SK-N-DZ (cell line): ENCODE measurements around the gene ALKBH3.

Source experiments
- DNase-seq: peaks from one replicate; pipeline ENCODE4 v3.0.0-alpha.2; 2015; ENCODE audit warnings: low spot score

ALKBH3 gene

DNA sequence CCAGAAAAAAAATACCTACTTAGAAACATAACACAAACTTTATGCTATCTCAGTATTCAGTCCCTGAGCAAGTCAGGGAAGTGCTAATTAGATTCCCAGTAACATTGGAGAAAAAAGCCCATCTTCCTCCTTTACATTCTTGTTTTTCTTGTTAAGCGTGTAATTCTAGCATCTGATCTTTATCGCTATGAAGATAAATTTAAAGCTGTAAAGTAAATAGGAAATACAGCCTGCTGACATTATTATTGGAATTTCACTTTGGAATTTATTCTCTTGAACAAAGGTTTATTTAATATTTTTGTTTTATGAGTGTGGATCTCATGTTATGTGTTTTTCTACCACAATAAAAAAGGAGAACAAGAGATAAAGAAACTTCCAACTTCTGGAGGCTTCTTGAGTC lies 13.9 kb downstream of the ALKBH3 start:
- no peak for DNase-seq

DNA sequence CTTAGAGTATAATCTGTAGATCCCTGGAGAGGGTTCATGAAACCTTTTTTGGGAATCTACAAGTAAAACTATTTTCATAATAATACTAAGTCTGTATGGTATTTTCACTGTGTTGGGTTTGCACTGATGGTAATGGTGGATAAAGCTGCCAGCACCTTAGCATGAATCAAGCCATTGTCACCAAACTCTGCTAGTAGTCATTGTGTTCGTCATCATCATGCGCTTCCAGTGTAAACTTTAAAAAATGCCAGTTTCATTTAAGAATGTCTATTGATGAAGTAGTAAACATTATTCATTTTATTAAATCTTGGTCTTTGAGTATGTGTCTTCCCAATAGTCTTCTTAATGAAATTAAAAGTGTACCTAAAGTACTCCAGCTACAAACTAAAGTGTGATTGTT lies 15.0 kb downstream of the ALKBH3 start:
- no peak for DNase-seq

GRCh38 chr11:43898574-43898973 lies 17.9 kb downstream of the ALKBH3 start:
- DNase-seq: no peak

GRCh38 chr11:43899094-43899493 lies 18.5 kb downstream of the ALKBH3 start:
- no peak for DNase-seq

GRCh38 chr11:43901551-43901950 lies 20.9 kb downstream of the ALKBH3 start:
- DNase-seq: no peak

- no peak for DNase-seq
These were observed 22.4 kb downstream of the ALKBH3 start for GRCh38 chr11:43903078-43903477.

- DNase-seq: peak; percentile 30
These were observed 23.3 kb downstream of the ALKBH3 start for GRCh38 chr11:43903969-43904368.

DNA sequence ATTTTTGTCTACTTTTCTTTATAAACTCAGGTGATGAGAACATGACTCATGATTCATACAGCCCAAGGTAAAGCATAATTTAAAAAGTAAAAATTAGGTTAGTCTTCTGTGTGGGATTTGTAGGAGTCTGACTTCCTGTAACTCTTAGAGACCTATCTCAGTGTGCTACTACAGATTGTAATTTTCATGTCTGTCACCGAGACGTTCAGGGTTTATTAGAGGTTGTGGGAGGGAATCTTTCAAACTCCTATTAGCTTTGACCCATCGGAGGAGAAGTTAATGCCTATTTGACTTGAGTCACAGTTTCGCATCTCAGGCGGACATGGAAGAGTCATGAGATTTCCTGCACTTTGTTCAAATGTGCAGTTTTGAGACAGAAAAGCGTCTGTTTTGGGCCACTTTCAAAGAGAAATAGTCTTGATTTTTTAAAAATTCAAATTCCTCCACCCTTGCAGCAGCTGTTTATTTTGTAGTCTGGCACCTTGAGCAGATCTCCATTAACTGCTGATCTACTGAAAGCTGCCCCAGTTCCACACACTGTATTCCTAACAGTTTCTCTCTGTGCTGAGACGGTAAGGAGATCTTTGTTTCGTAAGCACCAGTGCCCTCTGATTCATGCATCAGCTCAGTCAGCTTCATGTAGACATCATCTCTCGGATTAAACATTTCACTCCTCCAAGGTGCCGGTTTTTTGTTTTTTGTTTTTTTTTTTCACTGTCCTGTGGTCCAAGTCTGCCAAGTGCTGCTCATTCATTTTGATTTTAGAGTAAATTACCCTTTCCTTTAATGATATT lies 24.3 kb downstream of the ALKBH3 start:
- no peak for DNase-seq

- DNase-seq: peak; percentile 50
These were observed 25.2 kb downstream of the ALKBH3 start for GRCh38 chr11:43905813-43906241.

- DNase-seq: peak; percentile 32
These were observed 26.7 kb downstream of the ALKBH3 start for GRCh38 chr11:43907028-43907975.

DNA sequence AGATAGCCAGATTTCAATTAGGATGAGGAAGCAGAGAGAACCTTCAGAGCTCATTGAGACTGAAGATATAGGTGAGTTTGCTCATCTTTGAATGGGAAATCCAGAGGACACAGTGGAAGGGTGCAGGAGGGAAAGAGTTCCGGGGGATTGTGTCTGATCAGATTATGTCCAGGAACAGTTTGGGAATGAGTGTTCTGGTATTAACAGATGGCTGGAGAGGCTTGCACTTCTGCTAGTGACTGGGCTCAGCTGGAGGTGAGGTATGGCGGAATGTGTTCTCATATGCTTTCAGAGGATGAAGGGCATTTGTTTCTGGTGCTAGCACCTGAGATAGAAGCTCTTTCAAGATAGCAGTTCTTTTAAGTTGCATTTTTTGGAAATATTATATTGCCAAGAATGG lies 27.6 kb downstream of the ALKBH3 start:
- DNase-seq: no peak

DNA sequence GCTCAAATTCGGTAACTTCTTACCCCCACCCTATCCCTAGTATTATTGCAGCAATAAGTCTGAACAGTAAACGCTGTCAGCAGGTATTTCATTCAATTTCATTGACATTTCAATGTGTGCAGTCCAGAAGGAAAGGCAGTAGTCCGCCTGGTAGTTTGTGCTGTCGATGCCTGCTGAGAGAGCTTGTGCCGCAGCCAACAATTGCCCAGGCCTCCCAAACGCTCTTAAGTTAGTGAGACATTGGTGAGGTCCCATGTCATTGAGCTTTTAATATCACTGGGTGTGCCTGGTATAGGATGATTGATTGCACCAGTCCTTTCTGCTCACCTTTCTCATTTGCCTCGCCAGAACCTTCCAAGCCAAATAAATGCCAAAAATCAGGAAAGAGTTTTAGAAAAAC lies 28.1 kb downstream of the ALKBH3 start:
- no peak for DNase-seq

DNA sequence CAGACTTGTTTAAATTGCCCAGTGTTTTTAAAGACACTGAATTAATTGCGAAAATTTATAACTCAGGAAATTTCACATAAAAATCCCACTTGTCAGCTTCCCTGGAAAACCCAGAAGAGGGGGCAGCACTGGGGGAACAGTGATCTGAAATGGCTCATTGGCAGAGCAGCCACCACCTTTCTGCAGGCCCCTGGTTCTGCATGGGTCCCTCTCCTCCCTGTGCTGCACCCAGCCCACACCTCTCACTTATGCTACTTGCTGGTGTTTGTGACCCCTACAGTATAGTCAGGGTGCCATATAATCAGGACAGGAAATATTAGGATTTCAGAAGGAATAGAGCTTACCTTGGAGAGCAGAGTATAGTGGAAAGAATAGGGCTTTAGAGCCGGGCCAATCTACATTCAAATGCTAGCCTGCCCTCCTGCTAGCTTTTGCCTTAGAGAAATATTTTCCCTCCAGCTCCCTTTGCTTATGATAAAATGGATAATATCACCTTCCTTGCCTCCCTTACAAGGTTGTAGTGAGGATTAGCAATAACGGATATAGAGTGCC lies 33.3 kb downstream of the ALKBH3 start:
- DNase-seq: no peak

- DNase-seq: no peak
These were observed 33.8 kb downstream of the ALKBH3 start for GRCh38 chr11:43914466-43914865.

GRCh38 chr11:43916621-43917020 lies 36.0 kb downstream of the ALKBH3 start:
- peak; percentile 27 for DNase-seq

DNA sequence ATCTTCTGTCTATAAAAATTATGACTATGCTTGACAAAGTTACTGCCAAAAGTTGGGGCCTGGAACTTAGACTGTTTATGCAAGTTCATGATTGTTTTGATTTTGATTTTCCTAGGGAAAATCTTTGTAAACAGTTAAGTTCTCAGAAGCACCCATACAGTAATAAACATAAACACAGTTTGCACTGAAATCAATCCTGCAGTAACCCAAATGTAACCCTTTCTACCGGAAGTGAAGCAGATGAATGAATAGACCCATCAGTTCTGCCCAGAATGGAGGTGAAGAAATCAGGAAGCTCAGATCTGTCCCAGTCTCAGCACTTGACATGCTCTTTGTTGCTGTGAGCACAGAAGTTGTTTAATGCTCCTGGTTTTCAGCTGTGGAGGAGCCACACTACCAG lies 37.2 kb downstream of the ALKBH3 start:
- DNase-seq: no peak

- no peak for DNase-seq
These were observed 38.0 kb downstream of the ALKBH3 start for GRCh38 chr11:43918662-43919061.

DNA sequence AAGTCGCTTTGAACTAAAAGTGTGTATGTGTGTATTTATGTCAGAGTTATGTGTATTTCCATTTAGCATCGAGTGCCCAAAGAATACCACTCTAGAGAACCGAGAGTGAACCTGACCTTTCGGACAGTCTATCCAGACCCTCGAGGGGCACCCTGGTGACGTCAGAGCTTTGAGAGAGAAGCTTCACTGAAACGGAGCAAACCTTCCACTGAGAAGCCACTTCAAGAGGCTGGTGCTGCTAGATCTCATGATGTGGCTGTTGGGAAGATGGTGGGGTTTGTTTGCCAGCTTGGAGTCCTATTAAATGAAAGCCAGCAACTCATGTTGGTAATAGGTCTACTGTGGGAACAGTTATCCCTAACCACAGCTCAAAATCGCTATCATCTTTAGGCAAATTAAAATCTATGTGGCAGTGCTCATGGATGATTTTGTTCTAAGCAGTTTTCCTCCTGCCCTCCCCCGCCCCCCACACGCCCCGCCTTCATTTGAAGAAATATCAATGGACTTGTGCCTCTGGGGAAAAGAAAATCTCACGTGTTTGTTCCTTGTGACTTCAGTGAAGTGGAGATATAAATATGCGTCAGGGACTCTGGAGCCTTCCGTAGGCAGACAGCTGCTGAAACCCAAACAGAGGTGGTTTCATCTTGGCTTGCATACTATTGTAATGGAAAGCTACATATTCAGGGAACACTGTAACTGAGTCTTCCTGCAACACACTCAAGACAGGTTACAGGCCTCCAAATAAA lies 39.4 kb downstream of the ALKBH3 start:
- DNase-seq: no peak

- no peak for DNase-seq
These were observed 40.2 kb downstream of the ALKBH3 start for GRCh38 chr11:43920598-43921419.

DNA sequence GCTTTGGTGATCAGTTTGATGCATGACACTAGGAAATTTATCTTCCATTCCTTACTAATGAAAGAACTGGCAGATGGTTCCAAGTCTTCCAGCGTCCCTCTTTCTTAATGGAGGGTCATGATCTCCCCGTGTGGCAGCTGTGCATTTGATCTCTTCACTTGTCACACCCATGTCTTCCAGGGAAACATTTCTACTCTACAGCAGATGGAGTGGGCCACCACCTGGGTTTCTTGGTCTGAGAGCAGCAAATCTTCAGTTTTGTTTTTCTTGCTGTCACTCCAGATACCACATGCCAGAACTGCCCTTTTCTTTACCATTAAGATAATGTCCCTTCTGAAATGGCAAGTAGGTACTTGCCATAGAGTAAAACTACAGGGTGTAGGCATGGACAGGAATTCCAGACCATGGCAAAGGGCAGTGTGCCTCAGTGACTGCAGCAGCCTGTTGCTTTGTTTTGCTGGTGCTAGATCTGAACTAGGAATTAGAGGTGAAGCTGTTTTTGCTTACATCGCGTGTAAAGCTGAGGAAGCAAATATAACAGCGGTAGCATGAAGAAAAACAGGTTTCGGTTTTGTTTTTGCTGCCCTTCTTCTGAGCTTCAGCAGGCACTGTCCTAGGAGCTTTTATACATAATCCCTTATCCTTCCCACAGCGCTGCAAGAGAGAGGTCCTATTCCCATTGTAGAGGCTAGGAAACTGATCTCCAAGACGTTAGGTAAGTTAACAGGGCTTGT lies 41.1 kb downstream of the ALKBH3 start:
- DNase-seq: no peak
